Parietal lobe (tissue), 2 donors: ENCODE data around the gene DLG2. TPM values are rescaled to one million over a fixed set of nuclear protein-coding genes. Genes with fewer than 3 reads are reported as not detected.

Source experiments
- small RNA-seq: library from RNA; depleted of rRNA; stranded (forward); fragments of <200 nt; gene quantifications from one replicate; pipeline ENCODE3, GENCODE V24; 2014; ENCODE audit warnings: low replicate concordance
- total RNA-seq: library from RNA; depleted of rRNA; stranded (reverse); fragments of >200 nt; gene quantifications from one replicate; pipeline ENCODE4 v1.2.3, GENCODE V29; 2014

DLG2 gene
- 482 TPM for total RNA-seq

DNA sequence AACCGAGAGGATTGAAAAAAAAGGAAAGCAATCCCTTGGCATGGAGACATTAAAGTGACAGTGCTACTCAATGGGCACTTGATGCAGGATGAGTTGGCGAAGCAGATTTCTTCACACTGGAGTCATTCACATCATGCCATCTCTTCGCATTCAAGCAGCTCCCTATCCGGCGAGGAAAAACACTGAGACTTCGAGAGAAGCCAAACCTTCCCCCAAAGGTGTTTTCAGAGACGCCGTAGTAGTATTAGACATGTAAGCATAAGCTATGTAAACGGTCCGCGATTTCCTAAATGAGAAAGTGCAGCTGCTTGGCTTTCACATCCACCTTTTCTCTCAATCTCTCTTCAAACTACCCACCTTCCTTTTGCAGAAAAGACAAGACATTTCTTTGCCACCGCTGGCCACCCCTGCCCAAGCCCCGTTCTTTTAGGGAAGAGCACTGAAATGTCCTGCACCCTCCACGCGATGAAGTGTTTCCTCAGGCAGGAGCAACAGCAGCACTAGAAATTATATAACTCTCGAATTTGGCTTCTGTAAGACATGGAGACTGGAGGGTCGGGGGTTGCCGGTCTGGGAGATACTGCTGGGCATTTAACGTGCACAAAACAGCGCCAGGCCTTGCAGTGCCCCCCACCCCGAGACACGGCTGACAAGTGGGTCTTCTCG lies at the start of gene DLG2:
Gene DLG2 (minus strand): TSS at position 13 of the 666 bp plus-strand sequence.

DNA sequence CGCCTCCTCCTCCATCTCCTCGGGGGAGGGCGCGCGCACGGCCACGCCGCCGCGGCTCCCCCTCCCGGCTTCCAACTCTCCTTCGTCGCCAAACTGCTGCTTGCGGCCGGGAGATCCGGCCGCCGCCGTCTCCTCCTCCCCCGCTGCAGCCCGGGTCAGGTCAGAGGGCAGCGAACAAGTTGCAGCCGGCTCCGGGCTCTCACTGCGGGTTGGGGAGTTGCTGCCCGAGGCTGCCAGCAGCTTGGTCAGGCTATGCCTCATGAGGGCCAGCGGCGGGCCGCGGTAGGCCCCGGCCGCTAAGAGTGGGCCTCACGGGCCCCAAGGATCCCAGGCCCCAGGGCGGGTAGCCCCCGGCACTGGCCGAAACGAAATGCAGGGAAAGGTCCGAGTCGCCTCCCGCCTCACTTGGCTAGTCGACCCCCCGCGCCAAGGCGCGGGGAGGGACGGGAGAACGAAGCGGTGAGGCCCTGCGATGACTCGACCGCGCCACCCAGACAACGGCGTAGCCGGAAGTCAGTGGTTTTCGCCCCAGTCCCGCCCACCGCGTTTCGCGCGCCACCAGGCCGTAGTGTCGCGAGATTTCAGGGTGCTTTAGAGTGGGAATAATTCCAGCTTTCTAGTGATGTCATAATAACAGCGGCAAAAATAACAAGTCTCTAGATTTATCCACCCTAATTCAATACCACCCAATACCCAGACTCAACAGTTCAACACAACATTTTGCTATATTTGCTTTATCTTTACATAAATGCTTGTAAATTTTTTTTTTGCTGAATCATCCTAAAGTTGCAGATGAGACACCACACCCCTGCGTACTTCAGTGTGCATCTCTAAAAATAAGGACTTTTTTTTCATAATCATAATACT lies 37.7 kb upstream of the DLG2 start, which contains the start of gene CREBZF:
Gene CREBZF (minus strand): TSS at position 515 of the 867 bp plus-strand sequence. CDS start 254 bp downstream, at position 261.

DNA sequence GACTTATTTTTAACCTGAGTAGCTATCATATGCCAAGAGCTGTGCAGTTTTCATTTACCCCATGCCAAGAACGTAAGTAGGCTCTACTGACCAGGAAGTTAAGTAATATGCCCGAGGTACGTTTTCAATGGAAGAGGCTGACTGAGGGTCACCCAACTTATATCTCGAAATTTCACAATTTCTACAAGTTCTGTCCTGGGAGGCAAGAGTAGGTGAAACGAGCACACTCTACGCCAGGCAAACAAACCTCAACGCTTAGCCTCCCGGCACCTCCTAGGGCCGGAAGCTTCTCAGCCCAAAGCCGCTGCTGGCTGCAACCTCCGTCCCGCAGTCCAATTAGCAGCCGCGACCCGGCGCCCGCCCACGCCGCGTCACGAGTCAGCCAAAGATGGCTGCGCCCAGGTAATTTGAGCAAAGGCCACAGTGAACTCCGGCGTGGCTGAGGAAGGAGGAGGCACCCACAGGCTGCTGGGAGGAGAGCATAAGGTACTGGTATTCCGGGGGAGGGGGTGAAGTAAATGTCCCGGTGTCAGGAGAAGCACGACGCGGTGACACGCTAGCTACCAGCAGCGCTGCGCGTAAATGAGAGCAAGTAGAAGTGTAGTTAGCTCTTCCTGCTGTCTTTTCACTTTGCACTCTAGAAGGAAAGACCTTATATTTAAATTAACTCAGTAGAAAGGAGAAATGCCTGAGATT lies 20.6 kb upstream of the DLG2 start, which contains the start of gene TMEM126A:
Gene TMEM126A (plus strand): TSS at position 364 of the 696 bp plus-strand sequence. CDS start 2,289 bp downstream, outside the sequence.

DNA sequence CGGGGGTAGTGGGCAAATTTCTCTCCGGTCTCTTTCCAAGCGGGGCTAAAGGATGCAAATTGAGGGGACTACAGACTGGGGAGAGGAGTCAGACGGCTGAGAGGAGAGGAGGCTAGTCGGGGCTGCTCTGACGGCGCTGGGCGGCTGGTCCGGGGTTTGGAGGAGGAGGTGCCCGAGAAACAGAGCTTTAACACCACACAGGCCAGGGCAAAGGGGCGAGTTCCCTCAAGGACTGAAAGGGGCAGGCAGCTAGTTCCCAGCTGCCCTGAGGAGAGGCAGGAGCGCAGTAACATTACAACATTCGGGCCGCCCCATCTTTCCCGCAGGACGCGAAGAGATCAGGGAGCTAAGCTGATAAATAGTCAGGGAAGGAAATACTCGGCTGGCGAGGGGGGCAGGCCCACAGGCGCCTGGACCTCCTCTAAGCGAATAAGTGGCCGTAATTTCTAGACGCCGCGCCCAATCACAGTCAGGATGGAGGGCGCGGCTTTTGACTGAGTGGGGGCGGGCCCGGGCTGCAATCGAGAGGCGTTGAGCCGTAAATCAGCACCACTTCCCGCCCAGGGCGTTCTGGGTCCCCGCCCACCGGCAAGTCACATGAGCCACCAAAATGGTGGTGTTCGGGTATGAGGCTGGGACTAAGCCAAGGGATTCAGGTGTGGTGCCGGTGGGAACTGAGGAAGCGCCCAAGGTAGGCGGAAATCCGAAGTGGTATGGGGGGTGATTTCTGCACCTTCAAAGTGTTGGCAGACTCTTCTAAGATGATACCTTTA lies 1.0 kb upstream of the DLG2 start, which contains the start of gene TMEM126B:
Gene TMEM126B (plus strand): TSS at position 596 of the 773 bp plus-strand sequence. CDS start 15 bp downstream, at position 611.

Small RNA genes within 50 kb of the gene (small RNA-seq; reads per million reads assigned to genes)
- gene RF02112 (not detected), gene RF02113 (not detected), gene RNU6-1292P (not detected)

Other genes starting within 250 kb of the DLG2 start
- gene TMEM126B, start 1.2 kb upstream of the DLG2 start, total RNA-seq = 27.2 TPM
- 17.8 TPM for gene TMEM126A, start 20.6 kb upstream of the DLG2 start, total RNA-seq
- gene CREBZF, start 37.8 kb upstream of the DLG2 start, total RNA-seq = 151 TPM
- gene CCDC89, start 58.9 kb upstream of the DLG2 start, total RNA-seq = 0.63 TPM
- 7.2 TPM for gene SYTL2, start 183.8 kb upstream of the DLG2 start, total RNA-seq
- not detected for gene CCDC83, start 228.0 kb upstream of the DLG2 start, total RNA-seq